GM12891 (cell line): Measurements from ENCODE around the gene RHPN2.

Experiments
- POLR2A ChIP-seq: IDR thresholded peaks from 2 replicates; pipeline ENCODE4 v1.6.1; 2011; ENCODE audit warnings: low read depth, low read length, control low read depth
- POLR2AphosphoS5 ChIP-seq: IDR thresholded peaks from 2 replicates; pipeline ENCODE4 v1.6.1; 2011; ENCODE audit warnings: low read depth, low read length, control low read depth
- SPI1 ChIP-seq: IDR thresholded peaks from 2 replicates; pipeline ENCODE4 v1.6.1; 2011; ENCODE audit warnings: low read depth, low read length, control low read depth

DNA sequence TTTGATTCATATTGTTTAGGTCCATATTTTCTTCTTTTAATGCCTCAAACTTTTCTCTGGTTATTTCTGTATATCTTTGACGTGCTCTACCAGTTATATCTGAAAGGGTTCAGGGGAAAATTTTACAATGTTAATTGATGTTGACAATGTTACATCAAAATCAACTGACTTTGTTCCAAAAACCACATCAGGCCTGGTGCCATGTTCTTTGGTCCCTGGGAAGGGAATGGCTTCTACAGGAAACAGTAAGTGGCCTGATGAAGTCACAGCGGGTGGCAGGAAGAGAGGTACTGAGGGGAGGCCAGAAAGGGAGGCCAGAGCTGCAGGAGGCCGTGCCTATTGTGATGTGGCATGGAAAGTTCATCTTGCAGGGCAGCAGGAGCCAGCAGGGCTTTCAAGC is 131.1 kb downstream of the RHPN2 start:
- TF ChIP-seq POLR2A (no peak), POLR2AphosphoS5 (no peak), SPI1 (no peak)
